A673 (cell line): ENCODE data around the gene ADM. TPM values are rescaled to one million over a fixed set of nuclear protein-coding genes. Genes with fewer than 3 reads are reported as not detected.

Experiments
- BruUV-seq: library from RNA; stranded (reverse); fragments of 400-500 nt; replicated peaks from 2 replicates; lab custom pipeline; 2021; lab: Mats Ljungman, UMichigan
- CTCF ChIA-PET: fragments of 300-600 bp; sonication (Branson Sonifier 250); formaldehyde crosslinking; loops from one replicate; lab custom pipeline; 2022; ENCODE audit warnings: antibody characterized with exemption; lab: Charles Lee
- POLR2A ChIA-PET: fragments of 300-600 bp; sonication (Branson Sonifier 250); formaldehyde crosslinking; loops from one replicate; lab custom pipeline; 2022; ENCODE audit warnings: antibody characterized with exemption; ENCODE audit not compliant: low non-redundant PET; lab: Charles Lee
- DNase-seq: peaks from one replicate; pipeline ENCODE4 v3.0.0-alpha.2; 2015; ENCODE audit warnings: low spot score
- H3K27ac ChIP-seq: fragments of 200-600 bp; sonication (generic); 2 replicates; pipeline ENCODE4 v1.5.1; 2016; ENCODE audit warnings: mixed run types, low read depth, mild to moderate bottlenecking, mixed read lengths, antibody characterized with exemption, low read length; ENCODE audit not compliant: poor library complexity, severe bottlenecking
- H3K27me3 ChIP-seq: fragments of 200-600 bp; sonication (generic); replicated peaks from 2 replicates; pipeline ENCODE4 v1.6.1; 2017; ENCODE audit warnings: mixed run types, low read depth, mild to moderate bottlenecking, mixed read lengths, antibody characterized with exemption, low read length; ENCODE audit not compliant: insufficient read depth, poor library complexity
- H3K36me3 ChIP-seq: fragments of 200-600 bp; sonication (generic); 2 replicates; pipeline ENCODE4 v1.6.1; 2016; ENCODE audit warnings: mixed run types, mild to moderate bottlenecking, mixed read lengths, antibody characterized with exemption, low read length; ENCODE audit not compliant: insufficient read depth, poor library complexity, severe bottlenecking
- H3K4me1 ChIP-seq: fragments of 200-600 bp; sonication (generic); 2 replicates; pipeline ENCODE4 v1.6.1; 2017; ENCODE audit warnings: mixed run types, mild to moderate bottlenecking, mixed read lengths, antibody characterized with exemption, low read length; ENCODE audit not compliant: insufficient read depth, poor library complexity, severe bottlenecking
- H3K4me3 ChIP-seq: fragments of 200-600 bp; sonication (generic); 2 replicates; pipeline ENCODE4 v1.5.1; 2016; ENCODE audit warnings: low read depth, mixed run types, mild to moderate bottlenecking, mixed read lengths, low read length; ENCODE audit not compliant: poor library complexity, severe bottlenecking
- H3K9me3 ChIP-seq: fragments of 200-600 bp; sonication (generic); 2 replicates; pipeline ENCODE4 v1.6.1; 2016; ENCODE audit warnings: mixed run types, low read depth, mild to moderate bottlenecking, mixed read lengths, antibody characterized with exemption, low read length; ENCODE audit not compliant: poor library complexity, severe bottlenecking
- EZH2 ChIP-seq: fragments of 200-600 bp; sonication (generic); IDR thresholded peaks from 2 replicates; pipeline ENCODE4 v1.6.1; 2017; ENCODE audit warnings: borderline replicate concordance, low read depth, mild to moderate bottlenecking, mixed read lengths, antibody characterized with exemption, low read length; ENCODE audit not compliant: poor library complexity, severe bottlenecking
- intact Hi-C: fragments of 100-400 bp; cut with micrococcal nuclease; formaldehyde crosslinking; loops from one replicate; pipeline ENCODE4 v1.10.0; 2022; ENCODE audit not compliant: unreplicated experiment
- total RNA-seq: library from RNA; stranded (reverse); gene quantifications from 2 replicates; pipeline ENCODE4 v1.2.3, GENCODE V29; 2021
- TF ChIP-seq, protein P1 (sequence below): fragments of 300-800, 200-600 bp; sonication (generic); conservative IDR thresholded peaks from 2 replicates; pipeline ENCODE4 v1.5.1; 2017; ENCODE audit warnings: low read depth, mild to moderate bottlenecking, antibody characterized with exemption, low read length, moderate library complexity, mixed read lengths

ADM gene
- total RNA-seq, 1 experiment from 2014 or later: 3.8 TPM

DNA sequence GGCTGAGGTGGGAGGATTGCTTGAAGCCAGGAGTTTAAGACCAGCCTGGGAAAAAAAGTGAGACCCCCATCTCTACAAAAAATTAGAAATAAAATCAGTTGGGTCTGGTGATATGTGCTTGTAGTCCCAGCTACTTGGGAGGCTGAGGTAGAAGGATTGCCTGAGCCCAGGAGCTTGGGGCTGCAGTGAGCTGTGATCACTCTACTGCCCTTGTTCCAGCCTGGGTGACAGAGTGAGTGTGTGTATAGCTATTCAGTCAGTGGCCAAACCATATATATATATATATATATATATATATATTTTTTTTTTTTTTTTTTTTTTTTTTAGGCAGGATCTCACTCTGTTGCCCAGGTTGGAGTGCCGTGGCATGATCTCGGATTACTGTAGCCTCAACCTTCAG is 24.5 kb downstream of the ADM start:
- intact Hi-C loops: no loop called here
- CTCF ChIA-PET: no interaction called here
- no peaks in the 10 kb centered on the region for H3K4me1 ChIP-seq
- POLR2A ChIA-PET: no interaction called here
- no peaks in the 10 kb centered on the region for H3K27me3 ChIP-seq
- no peak for TF ChIP-seq EZH2
- TF ChIP-seq, protein P1, sequence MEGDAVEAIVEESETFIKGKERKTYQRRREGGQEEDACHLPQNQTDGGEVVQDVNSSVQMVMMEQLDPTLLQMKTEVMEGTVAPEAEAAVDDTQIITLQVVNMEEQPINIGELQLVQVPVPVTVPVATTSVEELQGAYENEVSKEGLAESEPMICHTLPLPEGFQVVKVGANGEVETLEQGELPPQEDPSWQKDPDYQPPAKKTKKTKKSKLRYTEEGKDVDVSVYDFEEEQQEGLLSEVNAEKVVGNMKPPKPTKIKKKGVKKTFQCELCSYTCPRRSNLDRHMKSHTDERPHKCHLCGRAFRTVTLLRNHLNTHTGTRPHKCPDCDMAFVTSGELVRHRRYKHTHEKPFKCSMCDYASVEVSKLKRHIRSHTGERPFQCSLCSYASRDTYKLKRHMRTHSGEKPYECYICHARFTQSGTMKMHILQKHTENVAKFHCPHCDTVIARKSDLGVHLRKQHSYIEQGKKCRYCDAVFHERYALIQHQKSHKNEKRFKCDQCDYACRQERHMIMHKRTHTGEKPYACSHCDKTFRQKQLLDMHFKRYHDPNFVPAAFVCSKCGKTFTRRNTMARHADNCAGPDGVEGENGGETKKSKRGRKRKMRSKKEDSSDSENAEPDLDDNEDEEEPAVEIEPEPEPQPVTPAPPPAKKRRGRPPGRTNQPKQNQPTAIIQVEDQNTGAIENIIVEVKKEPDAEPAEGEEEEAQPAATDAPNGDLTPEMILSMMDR: no peak
- no peak overlapping the region for H3K4me3 ChIP-seq
- H3K36me3 ChIP-seq: no peaks in the 10 kb centered on the region
- no peaks in the 10 kb centered on the region for H3K9me3 ChIP-seq
- DNase-seq: no peak
- no peak overlapping the region for H3K27ac ChIP-seq
- BruUV-seq: no TSS peak

DNA sequence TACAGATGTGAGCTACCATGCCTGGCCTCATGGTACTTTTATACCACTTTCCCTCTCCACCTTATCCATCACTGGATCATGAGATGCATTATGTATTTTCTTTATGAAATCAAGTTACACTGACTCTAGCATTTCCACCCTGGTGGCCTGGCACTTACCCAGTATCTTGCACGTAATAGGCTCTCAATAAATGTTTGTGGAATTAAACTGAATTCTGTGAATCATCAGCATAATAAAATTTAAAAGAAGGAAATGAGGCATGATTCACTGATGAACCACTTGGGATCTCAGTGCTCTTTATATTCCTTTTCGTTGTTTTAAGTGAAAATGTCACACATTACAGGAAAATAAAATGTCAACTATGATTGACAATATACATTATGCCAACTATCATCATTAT is 25.1 kb downstream of the ADM start:
- Histone ChIP-seq H3K4me1 (no peaks in the 10 kb centered on the region), H3K4me3 (no peak overlapping the region), H3K27ac (no peak overlapping the region), H3K9me3 (no peaks in the 10 kb centered on the region), H3K36me3 (no peaks in the 10 kb centered on the region), H3K27me3 (no peaks in the 10 kb centered on the region)
- no TSS peak for BruUV-seq
- ChIA-PET CTCF (no interaction called here), POLR2A (no interaction called here)
- DNase-seq: peak; percentile 49
- intact Hi-C loops: no loop called here
- no peak for TF ChIP-seq EZH2
- TF ChIP-seq, protein P1: no peak

DNA sequence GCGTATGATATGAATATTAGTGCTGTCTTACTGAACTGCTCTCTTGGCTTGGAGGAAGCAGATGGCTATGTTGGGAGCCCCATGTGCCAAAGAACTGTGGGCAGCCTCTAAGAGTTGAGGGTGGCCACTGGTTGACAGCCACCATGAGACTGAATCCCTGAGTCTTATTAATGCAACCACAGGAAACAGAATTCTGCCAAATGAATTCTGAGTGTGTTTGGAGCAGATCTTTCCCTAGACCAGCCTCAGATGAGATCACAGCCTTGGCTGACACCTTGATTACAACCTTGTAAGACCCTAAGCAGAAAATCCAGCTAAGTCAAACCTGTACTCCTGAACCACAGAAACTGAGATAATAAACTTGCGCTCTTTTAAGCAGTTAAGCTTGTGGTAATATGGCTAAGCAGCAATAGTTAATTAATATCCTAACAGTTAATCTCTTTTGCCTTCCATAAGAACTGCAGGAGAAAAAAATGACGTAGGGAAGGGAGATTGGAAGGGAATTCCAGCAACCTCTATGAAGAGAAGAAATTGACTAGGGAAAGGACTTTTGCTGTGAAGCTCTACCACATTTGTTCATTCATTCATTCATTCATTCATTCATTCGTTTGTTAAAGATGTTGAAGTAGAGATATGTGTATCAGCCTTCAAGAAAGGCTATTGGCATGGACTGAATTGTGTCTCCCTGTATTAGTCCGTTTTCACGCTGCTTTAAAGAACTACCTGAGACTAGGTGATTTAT is 26.8 kb downstream of the ADM start:
- TF ChIP-seq EZH2: no peak
- Histone ChIP-seq H3K36me3 (no peaks in the 10 kb centered on the region), H3K4me1 (no peaks in the 10 kb centered on the region), H3K9me3 (no peaks in the 10 kb centered on the region), H3K27me3 (no peaks in the 10 kb centered on the region), H3K27ac (no peak overlapping the region), H3K4me3 (no peak overlapping the region)
- no peak for DNase-seq
- no TSS peak for BruUV-seq
- intact Hi-C loops: no loop called here
- POLR2A ChIA-PET: no interaction called here
- CTCF ChIA-PET: no interaction called here

DNA sequence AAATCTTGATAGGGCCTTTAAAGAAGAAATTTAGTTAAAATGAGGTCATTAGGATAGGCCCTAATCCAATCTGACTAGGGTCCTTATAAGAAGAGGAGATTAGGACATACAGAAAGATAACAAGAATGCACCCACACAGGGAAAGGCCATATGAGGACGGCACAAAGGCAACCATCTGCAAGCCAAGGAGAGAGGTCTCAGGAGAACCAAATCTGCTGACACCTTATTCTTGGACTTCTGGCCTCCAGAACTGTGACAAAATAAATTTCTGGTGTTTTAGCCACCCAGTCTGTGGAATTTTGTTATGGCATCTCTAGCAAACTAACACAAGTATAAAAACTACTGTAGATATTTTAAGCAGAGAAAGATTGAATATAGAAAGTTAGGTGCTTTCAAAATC is 28.6 kb downstream of the ADM start:
- no peaks in the 10 kb centered on the region for H3K9me3 ChIP-seq
- CTCF ChIA-PET: no interaction called here
- no peak overlapping the region for H3K27ac ChIP-seq
- H3K27me3 ChIP-seq: no peaks in the 10 kb centered on the region
- no peaks in the 10 kb centered on the region for H3K4me1 ChIP-seq
- no peak overlapping the region for H3K4me3 ChIP-seq
- no TSS peak for BruUV-seq
- TF ChIP-seq EZH2: no peak
- DNase-seq: no peak
- POLR2A ChIA-PET: no interaction called here
- H3K36me3 ChIP-seq: no peaks in the 10 kb centered on the region
- intact Hi-C loops: no loop called here
